Measurements from ENCODE around the gene SIX5.

SIX5 gene

DNA sequence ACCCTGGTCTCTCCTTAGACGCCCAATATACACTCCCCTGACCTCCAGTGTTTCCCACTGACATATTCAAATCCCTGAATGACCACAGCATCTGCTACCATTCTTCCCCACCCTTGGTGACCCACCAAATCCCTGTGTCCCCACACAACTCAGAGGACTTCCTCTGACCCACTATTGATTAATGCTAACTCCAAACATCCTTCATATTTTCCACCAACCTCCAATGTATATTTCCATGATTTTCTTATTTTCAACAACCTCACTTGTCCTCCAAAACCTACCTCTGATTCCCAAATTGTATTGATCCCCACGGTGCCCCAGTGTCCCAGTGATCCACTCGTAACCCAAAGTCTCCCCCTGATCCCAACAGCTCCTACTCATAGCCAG lies 24.1 kb upstream of the SIX5 start:
- no peak for DNase-seq

DNA sequence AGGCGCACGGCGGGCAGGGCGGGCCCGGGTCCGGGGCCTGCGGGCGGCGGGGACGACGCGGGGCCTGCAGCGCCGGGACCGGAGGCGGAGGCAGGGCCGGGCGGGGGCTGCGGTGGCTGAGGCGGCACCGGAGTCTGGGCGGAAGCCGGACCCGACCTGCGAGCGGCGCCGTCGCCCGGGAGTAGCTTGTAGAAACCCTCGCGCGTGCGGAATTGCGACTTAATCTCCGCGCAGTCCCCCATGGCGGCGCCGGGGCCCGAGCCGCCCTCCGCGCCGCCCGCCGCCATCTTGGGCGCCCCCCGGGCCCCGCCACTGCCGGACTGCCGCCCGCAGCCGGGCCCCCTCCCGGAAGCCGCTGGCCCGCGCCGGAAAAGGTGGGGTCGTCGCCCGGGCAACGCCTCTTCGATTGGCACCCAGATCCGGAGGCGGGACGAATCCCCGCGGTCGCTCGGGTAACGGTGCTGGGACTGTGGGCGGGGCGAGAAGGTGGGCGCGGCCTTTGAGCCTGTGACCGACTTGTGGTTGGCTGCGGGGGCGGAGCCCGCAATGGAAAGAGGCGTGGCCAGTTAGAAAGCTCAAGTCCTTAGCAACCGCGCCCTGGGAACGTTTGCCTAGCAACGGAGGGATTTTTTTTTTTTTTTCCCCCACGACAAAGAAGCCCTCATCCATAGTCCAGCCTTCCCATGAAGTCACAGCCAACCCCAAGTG lies 23.6 kb upstream of the SIX5 start, which contains the start of gene DMWD:
Gene DMWD, minus strand, starts transcription at position 376 of the 708 bp plus-strand sequence. Its CDS starts 89 bp downstream, at position 287.
- peak; percentile 65 to 100 (median 98) for DNase-seq

DNA sequence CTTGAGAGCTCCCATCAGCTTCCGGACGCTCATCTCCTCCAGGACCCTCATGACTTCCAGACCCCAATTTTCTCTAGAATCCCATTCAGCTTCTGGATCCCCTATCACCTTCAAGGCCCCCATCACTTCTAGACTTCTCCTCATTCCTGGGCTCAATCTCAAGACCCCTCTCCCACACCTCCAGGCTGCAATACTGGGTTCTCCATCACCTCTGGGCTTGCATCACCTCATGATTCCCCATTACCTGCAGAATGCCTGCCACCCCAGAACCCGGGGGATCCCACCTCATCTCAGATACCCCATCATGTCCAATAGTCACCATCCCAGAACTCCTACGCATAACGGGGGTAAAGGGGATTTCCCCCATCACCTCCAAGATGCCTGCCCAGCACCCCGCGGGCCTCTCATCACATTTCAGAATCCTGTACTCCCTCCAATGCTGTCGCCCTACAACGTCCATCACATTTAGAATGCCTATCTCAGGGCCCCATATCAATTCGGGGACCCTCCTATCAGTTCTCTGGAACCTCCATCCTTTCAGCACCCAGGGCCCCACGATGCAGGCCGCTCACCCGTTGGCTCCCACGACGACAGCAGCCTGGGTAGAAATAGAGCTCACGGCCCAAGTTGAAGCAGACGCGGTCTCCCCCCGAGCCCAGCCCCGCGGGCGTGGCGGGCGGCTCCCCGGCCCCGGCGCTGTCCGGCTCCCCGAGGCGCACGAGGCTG lies 22.9 kb upstream of the SIX5 start:
- no peak for DNase-seq

DNA sequence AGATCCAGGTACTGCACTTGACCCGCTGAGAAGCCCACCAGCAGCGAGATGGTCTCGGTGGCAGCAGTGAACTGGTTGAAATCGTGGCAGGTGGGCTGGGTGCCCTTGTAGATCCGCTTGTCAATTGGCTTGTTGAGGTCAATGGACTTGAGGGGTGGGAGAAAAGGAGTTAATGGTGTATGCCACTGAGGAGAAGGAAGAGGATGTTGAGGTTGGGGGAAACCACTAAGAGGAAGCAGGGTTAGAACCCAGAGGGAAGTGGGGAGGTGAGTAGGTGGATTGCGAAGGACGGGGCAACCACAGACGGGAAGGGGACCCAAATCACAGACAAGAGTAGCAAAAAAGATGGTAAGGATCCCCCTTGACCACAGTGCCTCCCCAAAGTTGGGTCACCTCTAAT lies 21.9 kb upstream of the SIX5 start:
- peak in 1 of 58 donors; percentile 22 for DNase-seq

DNA sequence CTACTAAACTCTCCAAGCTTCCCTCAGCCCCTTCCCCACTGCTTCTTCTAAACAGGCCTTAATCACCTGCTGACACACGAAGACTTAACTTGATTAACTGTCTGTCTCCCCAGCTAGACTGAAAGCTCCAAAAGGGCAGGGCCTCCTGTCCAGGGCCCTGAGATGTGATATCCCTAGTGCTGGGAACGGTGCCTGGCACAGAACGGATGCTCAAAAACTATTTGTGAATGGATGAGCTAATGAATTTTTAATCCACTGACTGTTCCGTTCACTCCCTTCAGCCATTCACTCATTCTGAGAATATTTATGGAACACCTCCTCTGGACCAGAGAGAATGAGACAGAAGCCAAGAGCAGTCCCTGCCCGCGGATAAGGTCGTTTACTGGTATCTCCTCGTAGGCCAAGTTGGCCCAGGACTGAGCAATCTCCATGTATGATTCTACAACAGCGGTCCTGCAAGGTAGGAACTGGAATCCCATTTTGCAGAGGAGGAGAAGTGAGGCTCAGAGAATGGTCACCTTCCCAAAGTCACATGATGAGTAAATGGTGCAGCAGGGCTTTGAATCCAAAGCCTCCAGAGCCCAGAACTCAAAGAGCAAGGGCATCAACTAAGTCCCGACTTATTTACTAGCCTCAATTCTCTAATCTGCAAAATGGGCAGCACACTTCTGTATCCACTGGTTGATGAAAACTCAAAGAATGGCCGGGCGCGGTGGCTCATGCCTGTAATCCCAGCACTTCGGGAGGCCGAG lies 20.2 kb upstream of the SIX5 start:
- no peak for DNase-seq

DNA sequence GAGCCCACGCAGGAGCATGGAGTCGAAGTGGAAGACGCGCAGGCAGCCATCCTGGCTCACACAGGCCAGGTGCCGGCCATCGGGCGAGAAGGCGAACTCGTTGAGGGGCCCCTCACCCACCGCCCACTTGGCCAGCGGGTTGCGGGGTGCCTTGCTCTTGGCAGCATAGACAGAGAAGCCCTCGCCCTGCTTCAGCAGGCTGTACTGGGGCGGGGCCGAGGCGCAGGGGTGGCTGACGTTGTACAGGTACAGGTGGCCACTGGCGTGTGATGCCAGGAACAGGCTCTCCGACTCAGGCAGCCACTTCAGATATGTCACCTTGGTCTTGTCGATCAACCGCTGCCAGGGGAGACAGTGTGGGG lies 17.5 kb upstream of the SIX5 start:
- no peak for DNase-seq

DNA sequence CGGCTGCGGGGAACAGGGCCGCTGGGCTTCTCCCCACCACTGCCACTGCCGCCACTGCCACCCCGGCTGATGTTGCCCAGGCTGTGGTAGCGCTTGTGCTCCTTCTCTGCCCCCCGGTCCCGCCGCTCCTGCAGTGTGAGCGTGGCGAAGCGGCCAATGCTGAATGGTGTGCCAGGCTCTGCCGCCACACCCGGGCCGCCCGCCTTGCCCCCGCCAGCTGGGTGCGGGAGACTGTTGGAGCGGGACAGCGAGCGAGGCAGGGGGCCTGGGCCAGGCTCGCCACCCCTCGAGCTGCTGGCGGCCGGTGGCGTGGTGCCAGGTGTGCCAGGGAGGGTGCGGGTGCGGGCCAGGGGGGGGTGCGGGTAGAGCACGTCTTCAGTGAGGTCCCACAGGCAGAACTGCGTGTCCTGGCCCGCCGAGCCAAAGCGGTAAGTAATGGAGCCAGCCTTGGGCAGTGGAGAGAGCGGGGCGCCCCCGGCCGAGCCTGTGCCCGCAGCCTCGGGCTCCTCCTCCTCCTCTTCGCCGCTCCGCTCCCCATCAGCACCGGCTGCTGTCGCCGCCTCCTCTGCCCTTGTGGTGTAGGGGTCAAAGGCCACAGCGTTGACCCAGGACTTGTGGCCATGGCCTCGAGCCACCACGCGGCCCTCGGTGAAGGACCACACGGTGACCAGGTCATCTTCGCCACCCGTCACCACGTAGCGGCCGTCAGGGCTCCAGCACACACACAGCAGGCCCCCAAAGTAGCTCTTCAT lies 16.9 kb upstream of the SIX5 start:
- DNase-seq = no peak

DNA sequence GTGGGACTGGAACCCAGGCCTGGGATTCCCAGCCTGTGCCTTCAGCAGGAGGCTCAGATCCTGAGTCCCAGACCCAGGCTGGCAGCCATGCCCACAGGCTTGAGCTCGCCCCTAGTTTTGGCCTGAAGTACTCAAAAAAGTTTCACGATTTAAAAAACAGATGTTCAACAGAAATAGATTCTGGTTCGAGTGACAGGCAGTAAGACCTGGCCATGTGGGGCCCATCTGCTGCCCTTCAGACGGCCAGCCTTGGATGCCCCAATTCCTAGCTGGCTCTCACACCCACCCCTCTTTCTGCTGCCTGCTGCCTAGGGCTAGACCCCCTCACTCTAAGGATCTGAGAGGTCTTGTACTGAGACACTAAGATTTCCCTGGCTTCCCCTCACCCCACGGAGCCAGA lies 16.0 kb upstream of the SIX5 start:
- DNase-seq = no peak

DNA sequence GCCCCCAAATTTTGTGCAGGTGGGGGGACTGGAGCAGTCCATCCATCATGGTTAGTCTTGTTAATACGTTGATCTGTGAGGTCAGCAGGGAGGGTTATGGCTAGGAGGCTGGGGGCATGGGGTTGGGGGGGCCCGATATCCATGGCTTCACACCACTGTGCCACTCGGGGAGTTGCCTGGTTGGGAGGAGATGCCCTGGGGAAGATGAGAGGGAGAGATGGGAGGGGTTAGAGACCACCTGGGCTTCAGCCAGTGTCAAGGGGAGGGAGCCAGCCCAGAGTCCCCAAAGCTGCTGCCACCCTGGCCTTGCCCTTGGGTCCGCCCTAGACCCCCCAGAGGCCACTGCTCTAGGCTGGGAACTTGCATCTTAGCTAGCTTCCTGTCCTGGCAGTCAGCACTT lies 15.0 kb upstream of the SIX5 start:
- DNase-seq = no peak

DNA sequence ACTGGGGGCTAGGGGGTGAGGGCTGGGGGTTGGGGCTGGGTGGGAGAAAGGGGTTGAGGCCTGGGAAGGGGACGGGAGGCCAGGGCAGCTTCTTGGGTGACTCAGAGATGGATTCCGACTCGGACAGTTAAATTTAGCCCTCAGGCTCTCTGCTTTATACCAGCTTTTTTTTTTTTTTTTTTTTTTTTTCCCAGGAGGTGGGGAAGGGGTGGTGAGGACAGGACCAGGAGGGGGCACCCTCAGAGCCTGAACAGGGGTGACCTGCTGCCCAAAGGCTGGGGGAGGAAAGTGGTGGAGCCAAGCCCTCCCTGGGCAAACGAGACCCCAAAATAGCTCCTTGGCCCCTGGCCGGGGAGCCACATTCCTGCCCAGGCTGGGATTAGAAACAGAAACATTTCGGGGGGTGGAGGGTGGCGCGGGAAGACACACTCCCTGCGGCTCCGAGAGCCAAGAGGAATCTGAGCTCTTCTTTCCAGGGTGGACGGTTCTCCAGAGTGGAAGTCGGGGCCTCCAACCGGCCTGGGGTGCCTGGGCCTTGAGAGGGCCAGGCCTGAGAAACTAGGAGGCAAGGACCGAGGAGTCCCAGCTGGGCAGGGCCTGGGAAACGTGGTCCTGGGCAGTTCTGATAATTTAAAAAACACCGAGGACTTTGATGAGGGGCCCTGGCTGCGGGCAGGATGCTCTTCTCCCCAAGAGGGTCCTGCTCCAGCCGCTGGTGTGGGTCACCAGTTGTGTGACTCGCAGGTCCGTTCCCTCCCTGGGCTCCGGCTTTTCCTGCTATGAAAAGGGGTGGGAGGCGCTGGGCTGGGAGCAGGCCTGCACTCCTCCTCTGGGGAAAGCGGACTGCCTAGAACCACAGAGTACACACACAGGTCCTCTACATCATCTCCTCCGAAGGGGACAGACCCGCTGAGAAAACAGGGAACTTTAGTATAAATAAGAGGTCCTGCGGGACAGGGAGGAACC lies 14.1 kb upstream of the SIX5 start:
- peak in 1 of 58 donors; percentile 12 for DNase-seq

DNA sequence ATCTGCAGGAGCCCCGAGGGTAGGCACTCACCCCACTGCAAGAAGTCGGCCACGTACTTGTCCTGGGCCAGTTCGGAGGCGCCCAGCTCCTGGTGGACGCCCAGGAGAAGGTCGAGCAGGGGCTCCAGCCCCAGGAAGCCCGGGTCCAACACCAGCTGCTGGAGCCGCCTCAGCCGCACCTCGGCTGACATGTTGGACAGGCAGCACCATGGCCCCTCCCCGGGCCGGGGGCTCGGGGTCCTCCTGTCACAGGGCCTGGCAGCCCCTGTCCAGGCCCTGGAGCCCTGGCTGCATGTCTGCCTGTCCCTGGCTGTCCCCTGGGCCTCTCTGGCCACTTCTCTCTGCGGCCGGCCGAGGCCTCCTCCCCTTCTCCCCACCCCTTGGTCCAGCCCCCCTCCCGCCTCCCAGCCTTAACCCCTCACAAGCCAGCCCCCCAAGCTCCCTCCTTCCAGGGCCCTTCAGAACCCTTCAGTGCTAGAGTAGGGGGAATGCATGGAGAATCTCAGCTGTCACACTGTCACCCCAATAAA lies 13.2 kb upstream of the SIX5 start, which contains the start of gene DMPK:
Gene DMPK, minus strand, starts transcription at position 329 of the 530 bp plus-strand sequence. Its CDS starts 138 bp downstream, at position 191.
- peak in 12 of 58 donors; percentile 14 to 47 (median 19) for DNase-seq

DNA sequence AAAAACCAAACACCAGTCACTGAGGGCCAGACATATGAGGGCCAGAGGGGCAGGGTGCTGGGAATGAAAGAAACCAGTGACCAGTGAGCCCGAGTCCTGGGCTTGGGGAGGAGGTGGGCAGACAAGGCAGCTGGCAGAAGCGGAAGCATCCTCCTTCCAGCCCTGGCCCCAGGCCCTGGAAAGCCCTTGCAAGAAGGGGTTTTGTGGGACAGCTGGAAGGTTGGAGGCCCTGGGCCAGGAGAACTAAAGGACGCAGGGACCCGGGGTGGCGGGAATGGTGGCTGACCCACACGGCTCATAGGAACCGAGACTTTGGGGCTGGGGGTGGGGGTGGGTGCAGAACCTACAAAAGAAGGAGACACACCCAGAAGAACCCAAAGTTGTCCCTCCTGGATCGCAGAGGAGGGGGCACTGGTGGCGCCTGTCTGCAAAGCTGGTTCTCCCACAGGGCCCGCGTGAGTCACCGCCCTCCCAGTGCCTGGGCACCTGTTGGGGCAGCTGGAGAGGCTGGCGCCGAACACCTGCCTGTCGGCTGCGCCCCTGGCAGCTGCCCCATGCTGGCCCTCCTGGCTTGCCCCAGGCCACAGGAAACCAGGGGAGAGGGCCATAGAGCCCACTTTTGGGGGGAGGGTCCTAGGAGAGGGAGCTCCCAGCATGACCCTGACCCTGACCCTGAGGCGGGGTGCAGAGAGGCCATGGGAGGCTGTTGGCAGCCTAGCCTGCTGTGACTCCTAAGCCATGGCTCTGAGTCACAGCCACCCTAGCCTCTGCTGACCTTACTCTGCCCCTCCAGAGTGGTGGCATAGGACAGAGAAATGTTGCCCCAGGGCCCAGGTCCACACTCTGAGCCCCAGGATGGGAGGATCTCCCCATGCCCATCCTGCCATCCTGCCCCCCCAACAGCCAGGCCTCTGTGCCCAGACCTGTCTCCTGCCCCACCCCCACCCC lies 12.4 kb upstream of the SIX5 start:
- peak in 5 of 58 donors; percentile 3 to 34 (median 14) for DNase-seq

DNA sequence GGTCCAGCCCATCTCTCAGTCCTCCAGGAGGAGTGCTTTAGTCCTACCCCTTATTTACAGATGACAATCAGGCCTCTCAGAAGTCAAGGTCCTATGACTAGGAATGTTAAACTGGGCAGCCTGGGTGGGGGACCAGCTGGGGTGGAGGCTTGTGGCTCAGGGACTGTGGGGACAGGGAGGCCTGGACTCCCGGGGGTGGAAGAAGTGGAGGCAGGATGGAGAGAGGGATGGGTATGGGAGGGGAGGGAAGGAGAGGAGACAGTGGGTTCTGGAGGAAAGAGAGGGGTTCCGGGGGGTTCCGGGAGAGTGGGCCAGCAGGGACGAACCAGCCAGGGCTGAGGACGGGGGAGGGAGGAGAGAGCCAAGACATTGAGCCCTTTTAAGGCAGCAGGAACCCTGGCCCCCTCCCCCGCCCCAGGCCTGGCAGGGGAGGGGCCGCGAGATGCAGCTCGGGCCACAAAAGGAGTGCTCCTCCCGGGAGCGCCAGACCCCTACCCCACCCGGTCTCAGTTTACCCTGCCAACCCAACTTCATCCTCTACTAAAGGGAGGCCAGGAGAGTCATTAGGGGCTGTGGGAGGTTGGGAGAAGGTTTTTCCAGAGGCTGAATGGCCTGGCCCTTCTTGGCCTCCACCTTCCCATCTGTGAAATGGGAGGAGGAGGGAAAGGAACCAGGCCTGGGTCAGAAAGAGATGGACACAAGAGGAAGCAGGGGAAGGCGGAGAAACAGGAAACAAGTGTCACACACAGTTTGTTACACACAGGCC lies 11.6 kb upstream of the SIX5 start:
- DNase-seq = no peak

DNA sequence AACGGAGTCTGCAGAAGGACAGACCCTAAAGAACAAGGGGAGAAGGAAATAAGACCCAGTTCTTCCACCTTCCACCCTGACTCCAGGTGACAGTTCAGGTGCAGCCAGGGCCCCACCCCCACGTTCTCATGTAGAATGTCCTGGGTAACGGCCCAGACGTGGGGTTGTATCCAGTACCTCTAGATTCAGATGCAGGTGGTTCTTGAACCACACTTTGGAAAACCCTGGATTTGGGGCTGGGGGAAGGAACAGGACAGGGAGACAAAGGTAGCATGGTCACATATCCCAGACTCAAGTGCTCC lies 11.0 kb upstream of the SIX5 start:
- no peak for DNase-seq

DNA sequence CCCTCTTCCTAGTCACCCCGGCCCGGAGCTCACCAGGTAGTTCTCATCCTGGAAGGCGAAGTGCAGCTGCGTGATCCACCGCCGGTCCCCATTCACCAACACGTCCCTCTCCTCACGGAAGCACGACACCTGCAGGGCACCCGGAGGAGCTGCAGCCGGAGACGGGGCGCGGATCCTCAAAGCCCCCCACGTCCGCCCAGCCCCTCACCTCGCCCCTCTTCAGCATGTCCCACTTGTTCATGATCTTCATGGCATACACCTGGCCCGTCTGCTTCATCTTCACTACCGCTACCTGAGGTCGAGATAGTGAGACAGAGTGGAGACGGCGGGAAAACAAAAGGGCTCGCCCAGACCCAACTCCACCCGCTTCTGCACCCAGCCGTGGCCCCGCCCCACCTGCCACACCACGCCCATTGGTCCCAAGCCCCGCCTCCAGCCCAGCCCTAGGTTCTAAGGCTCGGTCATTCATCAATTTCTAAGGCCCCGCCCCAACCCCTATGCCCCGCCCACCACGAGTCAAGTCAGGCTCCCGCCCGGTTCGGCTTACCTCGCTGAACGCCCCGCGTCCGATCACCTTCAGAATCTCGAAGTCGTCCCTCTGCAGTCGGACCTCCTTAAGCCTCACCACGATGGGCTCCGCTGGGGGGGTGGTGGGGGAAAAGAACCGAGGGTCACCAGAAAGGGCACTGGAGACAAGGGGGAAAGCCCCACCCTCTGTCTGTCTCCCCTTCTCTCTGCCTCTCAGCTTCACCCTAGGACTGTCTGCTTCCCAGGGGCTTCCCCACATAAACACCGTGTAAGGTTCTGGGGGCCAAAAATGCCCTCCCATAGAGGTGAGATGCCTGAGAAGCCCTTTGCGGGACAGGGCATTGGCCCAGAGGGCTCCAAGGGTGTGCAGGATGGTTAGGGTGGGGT lies 10.4 kb upstream of the SIX5 start:
- peak in 1 of 58 donors; percentile 27 for DNase-seq

DNA sequence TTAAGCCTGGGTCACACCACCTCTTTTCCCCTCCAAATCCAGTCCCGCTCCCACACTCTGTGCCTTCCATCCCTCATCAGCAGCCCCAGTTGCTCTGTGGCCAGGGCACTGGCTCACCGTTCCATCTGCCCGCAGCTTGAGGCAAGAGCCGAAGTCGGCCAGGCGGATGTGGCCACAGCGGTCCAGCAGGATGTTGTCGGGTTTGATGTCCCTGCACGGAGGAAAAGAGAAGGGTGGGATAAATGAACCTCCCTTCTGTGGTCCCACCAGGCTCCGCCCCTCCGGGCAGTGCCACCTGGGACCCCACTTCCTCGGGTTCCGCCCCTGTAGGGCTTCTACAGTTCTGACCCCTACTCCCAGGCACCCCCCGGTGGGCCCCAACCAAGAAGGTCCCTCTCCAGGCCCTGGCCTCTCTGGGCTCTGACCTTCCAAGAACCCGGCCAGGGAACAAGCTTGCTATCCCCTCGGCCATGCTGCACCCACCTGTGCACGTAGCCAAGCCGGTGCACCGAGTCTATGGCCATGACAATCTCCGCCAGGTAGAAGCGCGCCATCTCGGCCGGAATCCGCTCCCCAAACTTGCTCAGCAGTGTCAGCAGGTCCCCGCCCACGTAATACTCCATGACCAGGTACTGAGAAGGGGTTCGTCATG lies 9.1 kb upstream of the SIX5 start:
- no peak for DNase-seq

Data from anterior cingulate cortex (tissue), 58 donors.